PC-9 (cell line): ENCODE measurements around the gene SLC4A11. TPM values are rescaled to one million over a fixed set of nuclear protein-coding genes. Genes with fewer than 3 reads are reported as not detected.

ENCODE experiments used
- BruUV-seq: library from RNA; stranded (reverse); fragments of 400-500 nt; replicated peaks from 2 replicates; lab custom pipeline; 2021; lab: Mats Ljungman, UMichigan
- CTCF ChIA-PET: fragments of 300-600 bp; sonication (Branson Sonifier 250); formaldehyde crosslinking; loops from one replicate; lab custom pipeline; 2022; ENCODE audit warnings: antibody characterized with exemption; lab: Charles Lee
- POLR2A ChIA-PET: fragments of 300-600 bp; sonication (Branson Sonifier 250); formaldehyde crosslinking; loops from one replicate; lab custom pipeline; 2022; ENCODE audit warnings: antibody characterized with exemption; ENCODE audit not compliant: unreplicated experiment; lab: Charles Lee
- DNase-seq, 2 experiments: peaks; one replicate each; pipeline versions ENCODE4 v3.0.0 to v3.0.0-alpha.2; 2015 to 2022; ENCODE audit warnings: mixed read lengths in 1 of 2
- H2AFZ ChIP-seq: fragments of 200-600 bp; sonication (generic); 2 replicates; pipeline ENCODE4 v1.8.1; 2017; ENCODE audit warnings: antibody characterized with exemption
- H3F3A ChIP-seq: fragments of 200-600 bp; sonication (generic); 2 replicates; pipeline ENCODE4 v1.8.1; 2017; ENCODE audit warnings: antibody characterized with exemption, mild to moderate bottlenecking, low read depth; ENCODE audit not compliant: insufficient read depth
- H3K27ac ChIP-seq: fragments of 200-600 bp; sonication (generic); 2 replicates; pipeline ENCODE4 v1.6.1; 2016; ENCODE audit warnings: mixed run types
- H3K27me3 ChIP-seq: fragments of 200-600 bp; sonication (generic); 2 replicates; pipeline ENCODE4 v1.6.1; 2016; ENCODE audit warnings: low read depth, mixed run types; ENCODE audit not compliant: insufficient read depth
- H3K36me3 ChIP-seq: fragments of 200-600 bp; sonication (generic); 2 replicates; pipeline ENCODE4 v1.6.1; 2016; ENCODE audit warnings: low read depth, mixed run types
- H3K4me1 ChIP-seq: fragments of 200-600 bp; sonication (generic); replicated peaks from 2 replicates; pipeline ENCODE4 v1.6.1; 2016; ENCODE audit warnings: mixed run types; ENCODE audit not compliant: insufficient read depth
- H3K4me2 ChIP-seq: fragments of 200-600 bp; sonication (generic); 2 replicates; pipeline ENCODE4 v1.6.1; 2017; ENCODE audit warnings: mixed run types
- H3K4me3 ChIP-seq: fragments of 200-600 bp; sonication (generic); 2 replicates; pipeline ENCODE4 v1.6.1; 2016; ENCODE audit warnings: mixed run types
- H3K79me2 ChIP-seq: fragments of 200-600 bp; sonication (generic); 2 replicates; pipeline ENCODE4 v1.6.1; 2017; ENCODE audit warnings: low read depth, mixed run types
- H3K9me2 ChIP-seq: fragments of 200-600 bp; sonication (generic); 2 replicates; pipeline ENCODE4 v1.8.1; 2017; ENCODE audit warnings: mild to moderate bottlenecking; ENCODE audit not compliant: insufficient read depth
- H3K9me3 ChIP-seq: fragments of 200-600 bp; sonication (generic); 2 replicates; pipeline ENCODE4 v1.8.1; 2016; ENCODE audit warnings: low read depth; ENCODE audit not compliant: insufficient read depth
- H4K20me1 ChIP-seq: fragments of 200-600 bp; sonication (generic); 2 replicates; pipeline ENCODE4 v1.8.1; 2017; ENCODE audit not compliant: insufficient read depth
- EZH2 ChIP-seq: fragments of 200-600 bp; sonication (generic); IDR thresholded peaks from 2 replicates; pipeline ENCODE4 v1.8.0; 2017; ENCODE audit warnings: antibody characterized with exemption, low read depth
- intact Hi-C: fragments of 100-400 bp; cut with micrococcal nuclease; formaldehyde crosslinking; loops from one replicate; pipeline ENCODE4 v1.10.0; 2022; ENCODE audit not compliant: unreplicated experiment
- total RNA-seq: library from RNA; stranded (reverse); gene quantifications from 2 replicates; pipeline ENCODE4 v1.2.3, GENCODE V29; 2021
- TF ChIP-seq, protein P1 (sequence below): fragments of 200-600 bp; sonication (generic); conservative IDR thresholded peaks from 2 replicates; pipeline ENCODE4 v1.6.1; 2017; ENCODE audit warnings: mixed run types, antibody characterized with exemption, mild to moderate bottlenecking, moderate library complexity

The SLC4A11 gene
- total RNA-seq, 1 experiment from 2014 or later: 46.1 TPM

DNA sequence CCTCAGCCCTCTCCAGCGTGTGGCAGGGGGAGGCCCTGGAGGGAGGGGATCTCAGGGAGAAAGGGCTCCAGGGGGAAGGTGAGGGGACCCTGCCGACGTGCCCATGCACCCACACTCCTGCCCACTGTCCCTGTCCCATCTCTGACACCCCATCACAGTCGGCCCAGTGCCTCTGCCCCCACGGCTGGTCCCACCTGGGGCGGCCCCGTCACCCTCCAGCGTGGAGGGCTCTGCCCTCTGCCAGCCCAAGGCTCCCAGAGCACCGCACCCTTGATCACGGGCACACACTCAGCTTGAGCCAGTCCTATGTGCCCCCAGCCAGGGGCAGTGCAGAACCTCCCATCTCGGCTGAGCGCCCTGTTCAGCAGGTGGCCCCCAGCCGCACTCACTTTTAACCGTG, 9.2 kb downstream of the SLC4A11 start:
- Histone ChIP-seq H3K4me1 (peaks cover 1% of the 10 kb centered on the region; the same call in 1 of the 2 replicates), H3K9me3 (no peaks in the 10 kb centered on the region), H3K4me2 (no peak overlapping the region), H3K79me2 (no peaks in the 10 kb centered on the region), H2AFZ (no peak overlapping the region), H3K27me3 (no peaks in the 10 kb centered on the region), H3K4me3 (no peak overlapping the region), H4K20me1 (no peaks in the 10 kb centered on the region), H3K36me3 (no peaks in the 10 kb centered on the region), H3F3A (peaks cover 7% of the 10 kb centered on the region; the same call in 1 of the 2 replicates), H3K9me2 (no peaks in the 10 kb centered on the region), H3K27ac (no peak overlapping the region)
- BruUV-seq: no TSS peak
- no peak for DNase-seq
- TF ChIP-seq EZH2: no peak
- TF ChIP-seq, protein P1, sequence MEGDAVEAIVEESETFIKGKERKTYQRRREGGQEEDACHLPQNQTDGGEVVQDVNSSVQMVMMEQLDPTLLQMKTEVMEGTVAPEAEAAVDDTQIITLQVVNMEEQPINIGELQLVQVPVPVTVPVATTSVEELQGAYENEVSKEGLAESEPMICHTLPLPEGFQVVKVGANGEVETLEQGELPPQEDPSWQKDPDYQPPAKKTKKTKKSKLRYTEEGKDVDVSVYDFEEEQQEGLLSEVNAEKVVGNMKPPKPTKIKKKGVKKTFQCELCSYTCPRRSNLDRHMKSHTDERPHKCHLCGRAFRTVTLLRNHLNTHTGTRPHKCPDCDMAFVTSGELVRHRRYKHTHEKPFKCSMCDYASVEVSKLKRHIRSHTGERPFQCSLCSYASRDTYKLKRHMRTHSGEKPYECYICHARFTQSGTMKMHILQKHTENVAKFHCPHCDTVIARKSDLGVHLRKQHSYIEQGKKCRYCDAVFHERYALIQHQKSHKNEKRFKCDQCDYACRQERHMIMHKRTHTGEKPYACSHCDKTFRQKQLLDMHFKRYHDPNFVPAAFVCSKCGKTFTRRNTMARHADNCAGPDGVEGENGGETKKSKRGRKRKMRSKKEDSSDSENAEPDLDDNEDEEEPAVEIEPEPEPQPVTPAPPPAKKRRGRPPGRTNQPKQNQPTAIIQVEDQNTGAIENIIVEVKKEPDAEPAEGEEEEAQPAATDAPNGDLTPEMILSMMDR: no peak
- ChIA-PET POLR2A (no interaction called here), CTCF (no interaction called here)
- intact Hi-C loops: loop anchor here (10.0 kb wide), 1 partner anchor 245 kb away; the partner anchor contains the start of gene ATRN

DNA sequence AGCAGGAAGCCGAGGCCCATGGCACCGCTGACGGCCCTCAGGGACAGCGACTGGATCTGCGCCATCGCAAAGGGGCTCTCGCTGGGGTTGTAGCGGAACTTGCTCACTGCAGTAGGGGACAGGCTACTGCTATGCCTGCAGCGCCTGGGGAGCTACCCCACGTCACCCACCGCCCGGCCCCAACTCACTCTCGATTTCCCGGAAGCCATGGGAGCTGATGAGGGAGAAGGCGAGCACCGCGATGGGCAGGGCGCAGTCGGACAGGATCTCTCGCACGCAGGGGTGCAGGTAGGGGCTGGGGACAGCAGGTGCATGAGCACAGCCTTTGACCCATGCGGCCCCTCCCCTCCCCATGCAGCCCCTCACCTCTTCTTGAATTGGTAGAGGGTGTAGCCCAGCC, 9.8 kb downstream of the SLC4A11 start:
- Histone ChIP-seq H3K4me1 (no peaks in the 10 kb centered on the region), H3K79me2 (no peaks in the 10 kb centered on the region), H3K9me3 (no peaks in the 10 kb centered on the region), H3F3A (peaks cover 7% of the 10 kb centered on the region; the same call in 1 of the 2 replicates), H4K20me1 (no peaks in the 10 kb centered on the region), H3K27ac (no peak overlapping the region), H2AFZ (no peak overlapping the region), H3K4me2 (no peak overlapping the region), H3K4me3 (no peak overlapping the region), H3K27me3 (no peaks in the 10 kb centered on the region), H3K36me3 (no peaks in the 10 kb centered on the region), H3K9me2 (no peaks in the 10 kb centered on the region)
- DNase-seq: no peak
- ChIA-PET POLR2A (no interaction called here), CTCF (no interaction called here)
- no TSS peak for BruUV-seq
- no peak for TF ChIP-seq EZH2
- TF ChIP-seq, protein P1: no peak
- intact Hi-C loops: loop anchor here (10.0 kb wide), 1 partner anchor 246 kb away; the partner anchor contains the start of gene ATRN

DNA sequence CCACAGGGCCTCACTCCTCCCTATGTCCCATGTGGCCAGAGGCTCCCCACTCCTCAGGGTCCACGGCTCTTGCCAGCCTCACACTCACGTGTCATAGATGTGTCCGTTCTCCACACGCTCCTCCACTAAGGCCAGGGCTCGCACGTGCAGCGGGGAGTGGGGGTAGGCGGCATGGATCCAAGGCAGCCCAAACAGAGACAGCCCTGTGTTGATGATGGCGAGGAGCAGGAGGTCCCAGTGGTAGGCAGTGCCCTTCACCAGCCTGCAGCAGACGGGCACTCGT, 10.3 kb downstream of the SLC4A11 start:
- Histone ChIP-seq H3F3A (peaks cover 7% of the 10 kb centered on the region; the same call in 1 of the 2 replicates), H3K9me2 (no peaks in the 10 kb centered on the region), H3K4me3 (no peak overlapping the region), H4K20me1 (no peaks in the 10 kb centered on the region), H3K27ac (no peak overlapping the region), H3K79me2 (no peaks in the 10 kb centered on the region), H3K27me3 (no peaks in the 10 kb centered on the region), H3K36me3 (no peaks in the 10 kb centered on the region), H3K4me1 (no peaks in the 10 kb centered on the region), H3K4me2 (no peak overlapping the region), H2AFZ (no peak overlapping the region), H3K9me3 (no peaks in the 10 kb centered on the region)
- no peak for DNase-seq
- ChIA-PET CTCF (no interaction called here), POLR2A (no interaction called here)
- no TSS peak for BruUV-seq
- intact Hi-C loops: loop anchor here (10.0 kb wide), 1 partner anchor 246 kb away; the partner anchor contains the start of gene ATRN
- TF ChIP-seq, protein P1: no peak
